ENCODE results near the gene PTTG2.

- no peak for TF ChIP-seq POLR2A (IDR thresholded peaks at IDR 0.05)
- no peak for TF ChIP-seq EP300 (IDR thresholded peaks at IDR 0.05)
Observed at GRCh38 chr4:37978248-37978924, 18.2 kb downstream of the PTTG2 start.
